Frontal cortex (tissue), 4 donors: ENCODE measurements around the gene SHMT2. TPM values are rescaled to one million over a fixed set of nuclear protein-coding genes. Genes with fewer than 3 reads are reported as not detected.

Experiments
- DNase-seq, 2 donors: peaks; one replicate each; pipeline ENCODE4 v3.0.0; 2012; ENCODE audit warnings: low spot score in 2 of 2
- FAIRE-seq: peaks from 2 replicates; lab custom pipeline; 2012; peaks lifted over from hg19 to GRCh38; lab: Jason Lieb, UNC
- total RNA-seq: library from RNA; depleted of rRNA; stranded (reverse); fragments of >200 nt; gene quantifications from one replicate; pipeline ENCODE4 v1.2.3, GENCODE V29; 2014
- donor health status: control.
- donor health status: control.
- donor health status: control.

Gene SHMT2
- total RNA-seq = 28.9 TPM

DNA sequence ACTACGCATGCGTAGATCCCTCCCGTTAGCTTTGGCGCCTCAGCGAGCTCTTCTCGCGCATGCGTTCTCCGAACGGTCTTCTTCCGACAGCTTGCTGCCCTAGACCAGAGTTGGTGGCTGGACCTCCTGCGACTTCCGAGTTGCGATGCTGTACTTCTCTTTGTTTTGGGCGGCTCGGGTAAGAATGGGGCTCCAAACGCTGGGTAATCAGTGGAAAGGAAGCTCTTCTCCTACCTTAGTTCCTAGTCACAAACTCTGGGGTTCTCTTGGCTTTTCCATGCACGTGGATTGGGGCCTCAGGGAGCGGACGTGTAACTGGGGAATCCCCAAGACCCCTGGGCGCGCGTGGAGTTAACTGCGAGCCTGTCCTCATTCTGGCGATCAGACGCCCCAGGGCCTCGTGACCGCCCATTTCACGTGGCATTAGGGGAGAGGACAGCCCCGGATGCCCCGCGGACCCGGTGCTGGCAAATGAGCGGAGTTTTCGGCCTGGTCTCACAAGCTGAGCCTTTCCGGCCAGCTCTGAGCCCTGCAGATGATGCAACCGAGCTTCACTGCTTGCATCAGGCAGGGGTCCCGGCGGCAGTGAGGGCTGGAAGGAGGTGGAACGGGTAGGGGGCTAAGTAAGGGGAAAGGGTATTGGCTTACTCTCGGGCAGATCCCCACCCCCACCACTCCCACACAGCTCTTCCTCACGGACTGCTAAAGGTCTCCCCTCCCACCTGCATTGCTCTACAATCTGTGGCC is at the start of gene SHMT2:
SHMT2 (plus strand) TSS at position 78 of the 747 bp plus-strand sequence; CDS start at position 146, 68 bp downstream.
- FAIRE-seq = no peak
- peak; percentile 92 to 96 for DNase-seq

DNA sequence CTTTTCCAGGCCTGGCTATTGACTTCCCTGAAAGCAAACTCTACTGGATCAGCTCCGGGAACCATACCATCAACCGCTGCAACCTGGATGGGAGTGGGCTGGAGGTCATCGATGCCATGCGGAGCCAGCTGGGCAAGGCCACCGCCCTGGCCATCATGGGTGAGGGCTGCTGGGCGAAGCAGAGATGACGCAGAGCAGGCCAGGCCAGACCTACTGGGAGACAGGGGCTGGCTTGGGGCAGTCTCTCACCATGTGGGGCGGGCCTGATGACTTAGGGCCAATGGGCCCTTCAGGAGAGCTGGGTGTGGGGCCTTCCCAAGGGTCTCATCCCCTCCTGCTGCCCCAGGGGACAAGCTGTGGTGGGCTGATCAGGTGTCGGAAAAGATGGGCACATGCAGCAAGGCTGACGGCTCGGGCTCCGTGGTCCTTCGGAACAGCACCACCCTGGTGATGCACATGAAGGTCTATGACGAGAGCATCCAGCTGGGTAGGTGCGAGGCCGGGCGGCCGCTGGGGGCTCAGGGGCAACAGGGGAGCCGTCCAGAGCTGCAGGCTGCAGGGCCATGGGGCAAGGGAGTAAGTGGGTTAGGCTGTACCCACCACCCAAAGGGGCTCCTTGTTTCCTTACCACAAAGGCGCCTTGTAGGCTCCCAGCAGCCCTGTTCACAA is 49.1 kb upstream of the SHMT2 start:
- FAIRE-seq (no peak), DNase-seq (no peak)

DNA sequence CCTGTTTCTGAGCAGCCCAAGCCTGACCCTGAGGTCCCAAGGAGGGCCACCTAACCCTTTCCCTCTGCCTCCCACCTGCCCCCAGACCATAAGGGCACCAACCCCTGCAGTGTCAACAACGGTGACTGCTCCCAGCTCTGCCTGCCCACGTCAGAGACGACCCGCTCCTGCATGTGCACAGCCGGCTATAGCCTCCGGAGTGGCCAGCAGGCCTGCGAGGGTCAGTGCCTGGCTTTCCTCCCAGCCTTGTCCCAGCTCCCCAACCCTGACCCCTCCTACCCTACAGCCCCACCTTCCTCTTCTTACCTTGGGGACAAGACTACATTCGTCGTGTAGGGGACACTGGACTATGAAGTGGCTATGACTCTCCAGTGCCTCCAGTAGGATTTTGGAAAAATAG is 48.4 kb upstream of the SHMT2 start:
- FAIRE-seq (no peak), DNase-seq (no peak)

DNA sequence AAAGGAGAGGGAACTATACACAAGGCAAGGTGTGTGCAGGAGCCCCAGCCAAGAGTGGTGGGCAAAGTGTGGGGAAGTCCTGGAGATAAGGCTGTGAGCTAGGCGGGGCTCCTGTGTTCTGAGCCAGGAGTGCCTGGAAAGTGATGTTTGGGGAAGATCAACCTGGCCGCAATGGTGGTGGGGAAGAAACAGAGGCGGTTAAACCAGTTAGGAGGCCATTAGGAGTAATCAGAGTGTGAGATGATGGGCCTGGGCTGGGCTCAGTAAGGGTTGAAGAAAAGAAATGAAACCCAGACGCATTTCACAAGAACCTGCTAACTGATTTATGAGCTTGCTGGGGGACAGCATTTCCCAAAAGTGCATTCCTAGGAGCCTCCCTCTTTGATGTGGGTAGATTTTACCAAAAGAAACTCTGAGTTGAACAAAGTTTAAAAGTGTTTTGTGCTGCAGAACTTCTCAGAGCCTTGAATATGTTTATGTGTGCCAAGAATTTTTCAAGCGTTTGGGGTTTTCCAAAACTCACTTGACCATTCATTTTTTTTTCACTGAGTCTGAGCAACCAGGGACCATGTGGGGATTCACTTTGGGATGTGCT is 47.9 kb upstream of the SHMT2 start:
- no peak for DNase-seq

GRCh38 chr12:57182918-57183575 is 46.5 kb upstream of the SHMT2 start:
- FAIRE-seq (no peak), DNase-seq (peak; percentile 78 to 93)

More for the DNA sequence above, 47.9 kb upstream of the SHMT2 start:
- no peak for FAIRE-seq

DNA sequence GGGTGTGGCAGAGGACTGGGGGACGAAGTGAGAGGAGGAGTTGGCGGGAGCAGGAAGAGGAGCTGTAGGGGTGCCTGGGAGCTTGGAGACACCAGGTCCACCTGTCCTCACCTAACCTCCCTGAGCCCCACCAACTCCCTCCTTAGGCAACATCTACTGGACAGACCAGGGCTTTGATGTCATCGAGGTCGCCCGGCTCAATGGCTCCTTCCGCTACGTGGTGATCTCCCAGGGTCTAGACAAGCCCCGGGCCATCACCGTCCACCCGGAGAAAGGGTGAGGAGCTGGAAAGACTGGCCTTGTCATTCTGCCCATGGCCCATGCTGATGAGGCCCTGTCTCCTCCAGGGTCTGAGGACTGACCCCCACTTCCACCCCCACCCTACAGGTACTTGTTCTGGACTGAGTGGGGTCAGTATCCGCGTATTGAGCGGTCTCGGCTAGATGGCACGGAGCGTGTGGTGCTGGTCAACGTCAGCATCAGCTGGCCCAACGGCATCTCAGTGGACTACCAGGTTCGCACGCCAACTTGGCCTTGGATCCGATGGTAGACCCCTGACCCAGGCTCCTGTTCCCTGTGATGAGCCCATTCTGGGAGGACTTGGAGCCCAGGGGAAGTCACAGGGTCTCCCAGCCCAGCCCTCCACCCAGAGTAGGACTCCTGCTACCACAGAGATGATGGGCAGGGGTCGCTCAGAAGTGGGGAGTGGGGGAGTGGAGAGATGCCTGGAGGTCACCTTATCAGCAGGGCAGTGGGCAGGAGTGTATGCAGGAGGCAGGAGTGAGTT is 45.4 kb upstream of the SHMT2 start:
- no peak for FAIRE-seq
- no peak for DNase-seq

DNA sequence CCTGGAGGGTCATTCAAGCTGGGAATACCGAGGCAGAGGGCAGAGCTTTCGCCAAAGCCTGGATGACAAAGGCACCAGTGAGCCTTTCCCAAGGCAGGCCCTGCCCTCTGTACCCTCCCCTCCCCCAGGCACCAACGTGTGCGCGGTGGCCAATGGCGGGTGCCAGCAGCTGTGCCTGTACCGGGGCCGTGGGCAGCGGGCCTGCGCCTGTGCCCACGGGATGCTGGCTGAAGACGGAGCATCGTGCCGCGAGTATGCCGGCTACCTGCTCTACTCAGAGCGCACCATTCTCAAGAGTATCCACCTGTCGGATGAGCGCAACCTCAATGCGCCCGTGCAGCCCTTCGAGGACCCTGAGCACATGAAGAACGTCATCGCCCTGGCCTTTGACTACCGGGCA is 44.1 kb upstream of the SHMT2 start:
- FAIRE-seq (no peak), DNase-seq (no peak)

DNA sequence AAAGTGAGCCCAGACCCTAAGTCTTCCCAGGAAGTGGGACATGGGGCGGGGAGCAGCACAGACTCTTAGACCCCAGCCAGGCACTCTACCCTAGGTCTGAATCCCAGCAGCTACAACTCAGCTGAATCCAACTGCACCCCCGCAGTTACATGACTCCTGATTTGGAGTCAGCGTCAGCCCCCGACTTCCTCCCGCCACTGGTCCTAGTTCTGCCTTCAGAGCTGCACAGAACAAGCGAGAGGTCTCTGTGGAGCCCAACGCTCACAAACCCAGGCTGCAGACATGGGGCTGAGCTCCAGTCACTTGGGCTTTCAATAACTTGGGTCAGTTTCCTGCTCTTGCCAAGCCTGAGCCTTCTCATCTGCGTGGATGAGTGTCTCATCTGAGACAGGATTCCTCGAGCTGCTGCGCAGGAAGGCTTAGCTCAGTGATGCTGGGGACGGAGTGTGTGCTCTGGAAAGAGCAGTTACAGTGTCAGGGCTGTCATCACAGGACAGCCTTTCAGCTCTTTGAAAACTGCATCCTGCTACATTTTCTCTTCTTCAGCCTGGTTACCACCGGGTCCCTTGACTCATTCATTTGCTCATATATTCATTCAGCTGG is 43.5 kb upstream of the SHMT2 start:
- DNase-seq (no peak), FAIRE-seq (no peak)

GRCh38 chr12:57187222-57188089 is 42.1 kb upstream of the SHMT2 start:
- no peak for DNase-seq
- no peak for FAIRE-seq

DNA sequence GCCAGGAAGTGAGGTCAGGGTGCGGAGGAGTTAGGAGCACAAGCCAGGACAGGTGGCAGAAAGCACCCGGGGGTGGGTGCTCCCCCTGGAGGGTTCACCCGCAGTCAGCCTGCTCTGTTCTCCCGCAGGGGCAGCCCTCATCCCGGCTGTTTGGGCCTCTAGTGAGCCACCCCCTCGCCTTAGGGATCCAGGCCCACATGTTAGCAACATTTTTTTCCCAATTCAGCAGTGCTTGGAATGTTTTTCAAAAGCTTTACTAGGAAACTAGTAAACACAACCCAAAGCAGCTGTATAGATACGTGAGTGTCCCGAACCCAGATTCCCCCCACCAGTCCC is 41.5 kb upstream of the SHMT2 start:
- DNase-seq (no peak), FAIRE-seq (no peak)

GRCh38 chr12:57190037-57190436 is 39.5 kb upstream of the SHMT2 start:
- DNase-seq (no peak), FAIRE-seq (no peak)

- DNase-seq (no peak), FAIRE-seq (no peak)
Observed at GRCh38 chr12:57190821-57191220, 38.7 kb upstream of the SHMT2 start.

DNA sequence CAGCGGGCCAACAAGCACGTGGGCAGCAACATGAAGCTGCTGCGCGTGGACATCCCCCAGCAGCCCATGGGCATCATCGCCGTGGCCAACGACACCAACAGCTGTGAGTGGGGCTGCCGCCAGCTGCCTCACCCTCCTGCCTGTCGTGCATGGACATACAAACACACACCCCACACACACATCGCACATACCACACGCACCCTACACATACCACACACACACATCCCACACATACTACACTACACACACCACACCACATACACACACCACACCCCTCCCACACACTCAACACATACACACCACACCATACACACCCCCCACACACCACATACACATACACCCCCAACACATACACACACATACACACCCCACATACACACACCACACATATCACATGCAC is 38.1 kb upstream of the SHMT2 start:
- no peak for DNase-seq
- FAIRE-seq = no peak

GRCh38 chr12:57192920-57193319 is 36.6 kb upstream of the SHMT2 start:
- DNase-seq (no peak), FAIRE-seq (no peak)

DNA sequence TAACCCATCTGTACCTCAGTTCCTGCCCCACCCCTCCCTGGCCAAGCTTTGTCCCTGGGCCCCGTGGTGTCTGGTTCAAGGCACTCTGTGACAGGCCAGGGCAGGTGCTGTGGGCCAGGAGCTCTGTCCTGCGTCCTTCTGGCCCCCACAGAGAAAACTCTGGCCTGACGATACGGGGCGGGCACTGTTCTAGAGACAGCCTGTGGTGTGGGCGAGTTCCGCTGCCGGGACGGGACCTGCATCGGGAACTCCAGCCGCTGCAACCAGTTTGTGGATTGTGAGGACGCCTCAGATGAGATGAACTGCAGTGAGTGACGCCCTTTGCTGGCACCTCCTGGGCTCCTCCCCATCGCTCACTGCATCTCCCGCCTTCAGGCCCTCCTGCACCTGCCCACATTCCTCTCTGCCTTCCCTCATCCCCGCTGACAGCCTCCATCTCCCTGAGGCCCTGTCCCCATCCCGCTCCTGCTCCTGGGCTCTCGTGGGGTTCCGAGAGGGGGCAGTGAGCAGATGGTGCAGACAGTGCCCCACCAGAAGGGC is 35.7 kb upstream of the SHMT2 start:
- no peak for DNase-seq

DNA sequence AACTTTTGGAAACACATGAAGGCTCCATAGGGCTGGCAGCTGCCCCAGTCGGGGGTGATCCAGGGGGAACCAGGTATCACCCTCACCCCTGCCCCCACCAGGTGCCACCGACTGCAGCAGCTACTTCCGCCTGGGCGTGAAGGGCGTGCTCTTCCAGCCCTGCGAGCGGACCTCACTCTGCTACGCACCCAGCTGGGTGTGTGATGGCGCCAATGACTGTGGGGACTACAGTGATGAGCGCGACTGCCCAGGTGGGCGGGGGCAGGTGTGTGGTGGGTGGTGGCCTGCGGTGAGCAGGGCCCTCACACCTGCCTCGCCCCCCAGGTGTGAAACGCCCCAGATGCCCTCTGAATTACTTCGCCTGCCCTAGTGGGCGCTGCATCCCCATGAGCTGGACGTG is 35.3 kb upstream of the SHMT2 start:
- FAIRE-seq (no peak), DNase-seq (no peak)

More for the DNA sequence above, 35.7 kb upstream of the SHMT2 start:
- FAIRE-seq = no peak

GRCh38 chr12:57195186-57195585 is 34.3 kb upstream of the SHMT2 start:
- DNase-seq = no peak
- FAIRE-seq = no peak

GRCh38 chr12:57195611-57196371 is 33.7 kb upstream of the SHMT2 start:
- FAIRE-seq (no peak), DNase-seq (no peak)
